GM21447 (cell line): ENCODE measurements around the gene UBD.

Source experiments
- ATAC-seq: cut with Tn5 transposase; IDR thresholded peaks from one replicate; pipeline ENCODE4 v1.9.1; 2021; ENCODE audit not compliant: unreplicated experiment

The UBD gene

GRCh38 chr6:29559524-29560287, at the start of gene UBD:
UBD (minus strand) TSS chr6:29559732; CDS start chr6:29559701, 31 bp downstream.
- ATAC-seq: no peak

- no peak for ATAC-seq
These were observed 48.6 kb upstream of the UBD start for GRCh38 chr6:29608131-29608530.

GRCh38 chr6:29603930-29604329, 44.4 kb upstream of the UBD start:
- no peak for ATAC-seq

- ATAC-seq: no peak
These were observed 43.9 kb upstream of the UBD start for GRCh38 chr6:29603456-29603855.

GRCh38 chr6:29602564-29603361, 43.2 kb upstream of the UBD start:
- ATAC-seq: no peak

- ATAC-seq: no peak
These were observed 38.7 kb upstream of the UBD start for GRCh38 chr6:29598172-29598747.

- no peak for ATAC-seq
These were observed 37.7 kb upstream of the UBD start for GRCh38 chr6:29597184-29597583.

- no peak for ATAC-seq
These were observed 36.9 kb upstream of the UBD start for GRCh38 chr6:29596381-29596900.

GRCh38 chr6:29593199-29593855, 33.8 kb upstream of the UBD start:
- no peak for ATAC-seq

GRCh38 chr6:29591677-29592076, 32.1 kb upstream of the UBD start:
- no peak for ATAC-seq

GRCh38 chr6:29590218-29590808, 30.8 kb upstream of the UBD start:
- no peak for ATAC-seq

- ATAC-seq: no peak
These were observed 30.0 kb upstream of the UBD start for GRCh38 chr6:29589423-29590048.

- ATAC-seq: no peak
These were observed 25.3 kb upstream of the UBD start, which contains the start of gene OR2H2 for GRCh38 chr6:29584821-29585220. OR2H2 (plus strand) TSS chr6:29585121; CDS start chr6:29587945, 2,824 bp downstream.

- ATAC-seq: no peak
These were observed 18.0 kb upstream of the UBD start for GRCh38 chr6:29577544-29577943.

- ATAC-seq: no peak
These were observed 16.5 kb upstream of the UBD start for GRCh38 chr6:29576056-29576455.

GRCh38 chr6:29567991-29568390, 8.5 kb upstream of the UBD start:
- ATAC-seq: no peak

GRCh38 chr6:29567541-29567940, 8.0 kb upstream of the UBD start:
- no peak for ATAC-seq

GRCh38 chr6:29566856-29567255, 7.3 kb upstream of the UBD start:
- ATAC-seq: no peak

- no peak for ATAC-seq
These were observed 5.3 kb upstream of the UBD start for GRCh38 chr6:29564875-29565274.

GRCh38 chr6:29563435-29563965, 4.0 kb upstream of the UBD start:
- ATAC-seq: no peak
